ENCODE measurements around the gene GPR65. TPM values are rescaled to one million over a fixed set of nuclear protein-coding genes. Genes with fewer than 3 reads are reported as not detected.
A peak's percentile ranks its signal among the peaks of the same experiment; 100 is the strongest.

Gene GPR65
- total RNA-seq, 3 donors from 2014 or later, result 4.8 to 5.3 (median 4.8) TPM

GRCh38 chr14:88040146-88040545 lies 35.2 kb downstream of the GPR65 start:
- DNase-seq (no peak), ATAC-seq (no peak)
- Mint-ChIP-seq H3K9me3 (no peaks in the 10 kb centered on the region), H3K36me3 (ENCODE audit: insufficient read depth) (peaks cover 5% of the 10 kb centered on the region), H3K27me3 (ENCODE audit: low read depth) (no peaks in the 10 kb centered on the region), H3K4me1 (ENCODE audit: low read depth) (peaks cover 20% of the 10 kb centered on the region), H3K4me3 (no peak overlapping the region)

DNA sequence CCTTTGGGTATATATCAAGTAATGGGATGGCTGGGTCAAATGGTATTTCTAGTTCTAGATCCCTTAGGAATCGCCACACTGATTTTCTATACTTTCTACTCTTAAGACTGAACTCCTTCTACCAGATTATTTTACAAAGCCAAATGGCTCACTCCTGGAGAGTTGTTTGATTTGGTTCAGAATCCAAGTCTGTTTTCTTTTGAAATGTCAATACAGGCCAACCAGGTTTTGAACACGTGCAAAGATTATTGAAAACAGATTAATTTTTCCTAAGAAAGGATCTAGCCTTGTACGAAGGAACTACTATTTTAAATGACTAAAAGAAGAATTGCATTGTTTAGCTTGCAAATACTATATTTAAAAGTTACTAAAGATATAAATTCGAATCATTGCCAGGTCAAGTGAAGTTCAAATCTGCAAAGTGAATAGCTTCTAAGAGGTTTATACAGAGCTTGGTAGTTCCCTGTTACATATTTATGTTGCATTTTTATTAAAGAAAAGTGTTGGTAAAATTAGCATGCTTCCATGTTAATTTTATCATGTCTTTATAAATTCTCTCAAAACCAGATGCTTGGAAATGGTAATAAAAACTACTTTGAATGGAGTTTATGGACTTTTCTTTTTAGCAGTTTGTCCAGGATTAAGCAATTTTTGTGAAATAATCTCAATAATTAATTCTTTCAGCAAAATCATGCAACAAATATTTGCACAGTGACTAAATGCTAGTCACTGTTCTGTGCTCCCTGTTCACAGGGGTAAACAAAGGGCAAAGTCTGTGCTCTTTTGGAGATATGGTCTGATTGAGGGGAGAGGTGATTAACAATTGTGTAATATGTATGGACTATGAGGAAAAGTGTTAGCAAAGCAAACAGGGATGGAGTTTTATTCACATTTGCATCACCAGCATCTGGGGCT lies 38.9 kb downstream of the GPR65 start:
- DNase-seq (no peak), ATAC-seq (no peak)
- H3K4me3 Mint-ChIP-seq, result no peak overlapping the region
- no peaks in the 10 kb centered on the region for H3K9me3 Mint-ChIP-seq
- H3K36me3 Mint-ChIP-seq (ENCODE audit: insufficient read depth), result peaks cover 2% of the 10 kb centered on the region
- H3K4me1 Mint-ChIP-seq (ENCODE audit: low read depth), result peaks cover 11% of the 10 kb centered on the region
- no peaks in the 10 kb centered on the region for H3K27me3 Mint-ChIP-seq (ENCODE audit: low read depth)

DNA sequence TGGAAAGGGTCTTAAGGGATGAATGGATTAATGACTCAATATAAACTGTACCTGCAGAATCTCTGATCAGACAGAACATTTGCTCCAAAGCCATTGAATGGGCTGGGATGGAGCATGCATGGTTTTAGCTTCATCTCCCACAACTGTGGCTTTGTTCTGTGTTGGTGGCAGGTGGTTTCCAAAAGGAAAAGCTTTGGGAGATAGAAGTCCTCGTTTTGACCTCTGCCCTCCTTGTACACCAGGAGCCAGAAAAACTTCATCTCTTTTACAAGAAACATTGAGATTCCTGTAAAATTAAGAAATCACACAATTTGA lies 39.5 kb downstream of the GPR65 start:
- H3K9me3 Mint-ChIP-seq, result no peaks in the 10 kb centered on the region
- H3K4me1 Mint-ChIP-seq (ENCODE audit: low read depth), result peaks cover 11% of the 10 kb centered on the region
- H3K4me3 Mint-ChIP-seq, result no peak overlapping the region
- ATAC-seq, result no peak
- H3K36me3 Mint-ChIP-seq (ENCODE audit: insufficient read depth), result peaks cover 2% of the 10 kb centered on the region
- H3K27me3 Mint-ChIP-seq (ENCODE audit: low read depth), result no peaks in the 10 kb centered on the region
- DNase-seq, result no peak

DNA sequence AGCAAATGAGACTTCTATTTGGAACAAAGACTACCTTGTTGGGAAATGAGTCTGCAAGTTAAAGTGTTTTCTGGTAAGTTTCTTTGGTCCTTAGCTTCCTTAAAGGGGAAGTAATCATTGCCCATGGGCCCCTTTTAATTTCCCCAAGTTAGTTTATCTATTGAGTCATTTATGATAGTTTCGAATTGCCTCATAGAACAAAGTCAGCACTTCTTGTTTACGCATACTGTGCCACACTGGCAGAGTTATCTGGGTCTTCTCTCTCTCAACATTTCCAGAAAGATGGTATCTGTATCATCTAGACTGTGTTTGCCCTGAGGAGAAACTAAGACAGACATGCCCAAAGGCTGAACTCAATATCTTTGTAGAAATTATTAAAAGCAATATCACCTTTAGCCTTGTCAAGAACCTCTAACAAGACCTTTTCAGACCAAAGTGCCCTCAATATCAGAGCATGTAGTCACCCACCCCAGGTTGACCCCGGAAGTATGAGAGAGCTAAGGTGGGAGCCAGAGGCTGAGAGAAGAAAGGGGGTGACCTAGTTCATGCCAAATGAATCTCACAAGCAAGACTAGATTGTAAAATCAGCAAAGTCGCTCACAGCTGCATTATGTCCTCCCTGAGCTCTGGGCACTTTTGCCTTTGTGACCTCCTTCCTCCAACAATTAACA lies 40.0 kb downstream of the GPR65 start:
- no peaks in the 10 kb centered on the region for H3K9me3 Mint-ChIP-seq
- peaks cover 2% of the 10 kb centered on the region for H3K36me3 Mint-ChIP-seq (ENCODE audit: insufficient read depth)
- ATAC-seq (peak; percentile 89 to 90), DNase-seq (no peak)
- no peaks in the 10 kb centered on the region for H3K27me3 Mint-ChIP-seq (ENCODE audit: low read depth)
- H3K4me1 Mint-ChIP-seq (ENCODE audit: low read depth), result peaks cover 12% of the 10 kb centered on the region
- H3K4me3 Mint-ChIP-seq, result no peak overlapping the region

DNA sequence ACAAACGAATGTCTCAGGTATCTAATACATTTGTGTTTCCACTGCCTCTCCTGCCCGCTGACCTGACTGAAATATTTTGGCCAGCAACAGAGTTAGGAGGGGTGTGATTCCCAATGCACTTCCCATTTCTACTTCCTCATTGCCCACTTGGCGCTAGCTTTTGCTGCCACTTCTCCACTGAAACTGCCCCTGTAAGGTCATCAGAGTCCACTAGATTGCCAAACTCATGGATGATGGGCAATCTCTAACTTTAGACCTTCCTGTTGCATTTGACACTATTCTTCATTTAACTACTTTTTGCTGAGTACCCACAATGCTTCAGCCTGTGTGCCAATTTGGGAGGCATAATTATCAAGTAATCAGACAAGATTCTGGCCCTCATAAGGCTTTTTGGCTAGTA lies 40.8 kb downstream of the GPR65 start:
- ATAC-seq, result no peak
- H3K4me3 Mint-ChIP-seq, result no peak overlapping the region
- peaks cover 2% of the 10 kb centered on the region for H3K36me3 Mint-ChIP-seq (ENCODE audit: insufficient read depth)
- no peaks in the 10 kb centered on the region for H3K27me3 Mint-ChIP-seq (ENCODE audit: low read depth)
- DNase-seq, result no peak
- H3K4me1 Mint-ChIP-seq (ENCODE audit: low read depth), result peaks cover 20% of the 10 kb centered on the region
- no peaks in the 10 kb centered on the region for H3K9me3 Mint-ChIP-seq

DNA sequence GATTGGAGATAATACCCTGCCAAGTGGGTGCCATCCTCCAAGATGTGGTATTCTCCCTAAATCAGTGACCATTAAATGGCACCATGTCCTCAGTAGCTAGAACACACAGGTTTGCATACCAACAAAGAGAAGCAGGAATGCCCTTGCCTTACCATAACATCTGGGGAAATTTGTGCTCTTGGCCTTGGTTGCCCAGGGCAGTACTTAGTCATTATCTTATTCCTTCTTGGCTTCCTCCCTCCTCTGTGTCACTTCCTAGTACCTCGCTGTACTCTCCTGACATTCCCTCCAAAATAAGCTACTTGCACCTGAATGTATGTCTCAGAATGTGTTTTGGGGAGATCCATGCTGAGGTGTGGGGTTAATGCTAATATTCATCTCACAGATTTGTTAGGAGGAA lies 43.4 kb downstream of the GPR65 start:
- Mint-ChIP-seq H3K36me3 (ENCODE audit: insufficient read depth) (peaks cover 1% of the 10 kb centered on the region), H3K9me3 (no peaks in the 10 kb centered on the region), H3K27me3 (ENCODE audit: low read depth) (no peaks in the 10 kb centered on the region), H3K4me1 (ENCODE audit: low read depth) (peaks cover 20% of the 10 kb centered on the region), H3K4me3 (no peak overlapping the region)
- ATAC-seq, result no peak
- DNase-seq, result no peak

- ATAC-seq (no peak), DNase-seq (no peak)
- H3K4me3 Mint-ChIP-seq, result no peak overlapping the region
- H3K9me3 Mint-ChIP-seq, result no peaks in the 10 kb centered on the region
- H3K27me3 Mint-ChIP-seq (ENCODE audit: low read depth), result no peaks in the 10 kb centered on the region
- H3K4me1 Mint-ChIP-seq (ENCODE audit: low read depth), result peaks cover 18% of the 10 kb centered on the region
- H3K36me3 Mint-ChIP-seq (ENCODE audit: insufficient read depth), result peaks cover 1% of the 10 kb centered on the region
These were observed 44.3 kb downstream of the GPR65 start for GRCh38 chr14:88049266-88049665.

GRCh38 chr14:88049936-88050335 lies 45.0 kb downstream of the GPR65 start:
- peaks cover 14% of the 10 kb centered on the region for H3K4me1 Mint-ChIP-seq (ENCODE audit: low read depth)
- no peak for DNase-seq
- H3K4me3 Mint-ChIP-seq, result no peak overlapping the region
- H3K36me3 Mint-ChIP-seq (ENCODE audit: insufficient read depth), result peaks cover 1% of the 10 kb centered on the region
- no peak for ATAC-seq
- no peaks in the 10 kb centered on the region for H3K9me3 Mint-ChIP-seq
- no peaks in the 10 kb centered on the region for H3K27me3 Mint-ChIP-seq (ENCODE audit: low read depth)

DNA sequence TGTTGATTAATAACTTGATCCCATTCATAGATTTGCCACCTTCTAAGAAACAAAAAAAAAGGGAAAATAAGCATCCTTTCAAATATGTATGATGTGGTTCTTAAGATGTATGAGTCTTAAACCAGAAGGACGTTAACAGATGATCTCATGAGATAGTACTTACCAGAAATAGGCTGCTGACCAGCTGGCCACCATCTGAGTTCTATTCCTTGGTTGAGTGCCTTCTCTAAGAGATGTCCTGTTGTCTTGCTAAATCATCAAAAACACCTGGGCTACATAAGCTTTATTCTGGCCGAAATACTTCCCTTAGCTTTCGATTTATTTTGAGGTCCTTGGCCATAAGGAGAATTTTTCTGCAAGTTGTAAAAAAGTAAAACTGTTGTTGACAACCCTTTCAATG lies 55.6 kb downstream of the GPR65 start:
- Mint-ChIP-seq H3K4me1 (ENCODE audit: low read depth) (no peaks in the 10 kb centered on the region), H3K27me3 (ENCODE audit: low read depth) (no peaks in the 10 kb centered on the region), H3K36me3 (ENCODE audit: insufficient read depth) (peaks cover 2% of the 10 kb centered on the region), H3K9me3 (peaks cover 7% of the 10 kb centered on the region), H3K4me3 (no peak overlapping the region)
- DNase-seq, result no peak
- no peak for ATAC-seq

DNA sequence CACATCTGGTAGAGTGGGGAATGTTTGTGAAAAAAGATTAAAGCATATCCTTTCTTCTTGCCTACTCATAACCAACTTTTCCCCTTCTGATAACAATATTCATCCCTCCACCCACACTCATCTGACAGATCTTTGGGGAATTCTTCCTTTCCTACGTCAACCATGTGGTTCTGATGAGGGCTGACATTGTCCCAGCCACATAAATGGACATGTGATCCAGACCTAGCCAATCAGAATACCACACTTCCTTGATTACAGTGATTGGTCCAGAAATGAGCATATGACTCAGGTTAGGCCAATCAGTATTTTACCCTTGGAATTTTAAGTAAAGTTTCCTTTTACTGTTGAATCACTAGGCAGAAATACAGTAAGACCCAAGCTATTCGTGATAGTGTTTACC lies 58.9 kb downstream of the GPR65 start:
- H3K4me3 Mint-ChIP-seq, result no peak overlapping the region
- DNase-seq, result no peak
- H3K36me3 Mint-ChIP-seq (ENCODE audit: insufficient read depth), result no peaks in the 10 kb centered on the region
- no peaks in the 10 kb centered on the region for H3K4me1 Mint-ChIP-seq (ENCODE audit: low read depth)
- peaks cover 5% of the 10 kb centered on the region for H3K9me3 Mint-ChIP-seq
- no peaks in the 10 kb centered on the region for H3K27me3 Mint-ChIP-seq (ENCODE audit: low read depth)
- ATAC-seq, result no peak

Other genes with a start within 250 kb of the GPR65 start
- 1 to 10 TPM; 5.6 to 6.6 (median 5.7) TPM for gene GALC, start 12.0 kb upstream of the GPR65 start, total RNA-seq

All from activated T-cell treated with anti-CD3 and anti-CD28 coated beads, Interleukin-2, amount 50 U/mL, for 4 hours (primary cell).